HL-60 (cell line): ENCODE data around the gene SRGAP2B.
"Not testable (repeated sequence)": the region's sequence is repeated elsewhere in the genome, so short reads cannot be mapped to it uniquely, and the experiment has no call there.

Experiments
- DNase-seq, 2 experiments: peaks; one replicate each; pipeline ENCODE4 v3.0.0-alpha.2; 2010 to 2020; ENCODE audit warnings: low read depth in 1 of 2, low spot score in 1 of 2
- H3K27ac ChIP-seq: fragments of 250-450 bp; sonication (Bioruptor Pico); replicated peaks from 2 replicates; pipeline ENCODE4 v1.5.1; 2020; ENCODE audit warnings: mild to moderate bottlenecking, moderate library complexity
- H3K27me3 ChIP-seq: fragments of 250-450 bp; sonication (Bioruptor Pico); 2 replicates; pipeline ENCODE4 v1.5.1; 2021; ENCODE audit warnings: mild to moderate bottlenecking, moderate library complexity; ENCODE audit not compliant: insufficient read depth, poor library complexity, severe bottlenecking
- H3K4me3 ChIP-seq: replicated peaks from 2 replicates; pipeline ENCODE4 v1.5.1; 2011; ENCODE audit warnings: mild to moderate bottlenecking, control low read depth, low read length; ENCODE audit not compliant: insufficient read depth

Gene SRGAP2B

GRCh38 chr1:144910729-144911128 is 184.4 kb downstream of the SRGAP2B start:
- not testable (repeated sequence) for H3K27me3 ChIP-seq, H3K4me3 ChIP-seq

GRCh38 chr1:144900841-144901240 is 194.3 kb downstream of the SRGAP2B start:
- H3K27ac ChIP-seq, H3K27me3 ChIP-seq, H3K4me3 ChIP-seq, DNase-seq: not testable (repeated sequence)

More at GRCh38 chr1:144910729-144911128, 184.4 kb downstream of the SRGAP2B start:
- H3K27ac ChIP-seq, DNase-seq: not testable (repeated sequence)

DNA sequence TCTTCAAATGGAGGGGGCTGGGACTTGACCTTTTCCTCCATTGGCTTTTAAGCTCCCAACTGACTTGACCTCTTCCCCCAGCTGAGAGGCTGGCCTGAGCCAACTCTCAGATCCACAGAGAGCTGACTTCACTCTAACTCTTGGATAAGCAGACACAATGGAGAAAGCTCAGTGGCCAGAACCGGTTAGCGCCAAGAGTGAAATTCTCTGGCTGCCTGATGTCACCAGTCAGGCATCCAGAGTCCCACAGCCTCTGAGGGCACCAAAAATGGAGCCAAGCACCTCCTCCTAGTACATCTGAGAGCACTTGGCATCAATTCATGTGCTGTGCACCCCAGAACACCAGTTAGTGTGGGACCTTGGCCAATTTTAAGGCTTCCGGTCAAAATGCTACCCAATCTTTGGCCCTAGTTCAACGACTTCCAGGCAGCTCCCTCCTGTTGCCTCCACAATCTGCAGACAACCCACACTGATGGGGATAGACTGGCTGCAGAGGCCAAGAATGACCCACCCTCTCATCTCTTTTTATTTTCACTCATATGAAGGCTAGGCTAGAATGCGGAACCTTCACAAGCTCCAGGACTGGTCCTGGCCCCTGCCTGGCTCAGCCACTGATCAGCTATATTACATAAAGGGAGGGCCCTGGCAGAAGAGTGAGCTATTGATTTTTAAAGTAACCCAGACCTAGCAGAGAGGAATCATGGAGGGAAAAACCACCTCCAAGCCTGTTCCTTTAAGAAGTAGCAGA is 200.5 kb downstream of the SRGAP2B start:
- not testable (repeated sequence) for DNase-seq, H3K27ac ChIP-seq, H3K4me3 ChIP-seq, H3K27me3 ChIP-seq

GRCh38 chr1:144893710-144894438 is 201.3 kb downstream of the SRGAP2B start:
- not testable (repeated sequence) for H3K4me3 ChIP-seq, H3K27me3 ChIP-seq, DNase-seq, H3K27ac ChIP-seq

- not testable (repeated sequence) for H3K27ac ChIP-seq, H3K4me3 ChIP-seq, H3K27me3 ChIP-seq, DNase-seq
Observed at GRCh38 chr1:144893062-144893461, 202.1 kb downstream of the SRGAP2B start.

GRCh38 chr1:144889450-144890115 is 205.5 kb downstream of the SRGAP2B start:
- H3K27me3 ChIP-seq, H3K4me3 ChIP-seq, DNase-seq, H3K27ac ChIP-seq: not testable (repeated sequence)

- not testable (repeated sequence) for H3K27ac ChIP-seq, H3K27me3 ChIP-seq
- DNase-seq: peak in 1 of 2 experiments; percentile 12
- H3K4me3 ChIP-seq: peak overlapping the region; percentile 52
Observed at GRCh38 chr1:144883022-144883421, 212.1 kb downstream of the SRGAP2B start.

DNA sequence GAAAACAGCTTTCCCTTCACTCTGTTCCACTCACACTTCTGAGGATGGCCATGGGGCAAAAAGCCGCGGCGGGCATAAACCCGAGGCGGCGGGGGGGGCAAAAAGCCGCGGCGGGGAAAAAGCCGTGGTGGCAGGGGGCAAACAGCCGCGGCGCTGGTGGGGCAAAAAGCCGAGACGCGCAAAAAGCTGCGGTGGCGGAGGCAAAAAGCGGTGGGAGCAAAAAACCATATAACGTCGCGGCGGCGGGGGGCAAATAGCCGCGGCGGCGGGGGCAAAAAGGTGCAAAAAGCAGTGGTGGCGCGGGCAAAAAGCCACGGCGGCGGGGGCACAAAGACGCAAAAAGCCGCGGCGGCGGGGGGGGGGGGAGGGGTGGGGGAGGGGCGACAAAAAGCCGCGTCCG is 212.8 kb downstream of the SRGAP2B start:
- not testable (repeated sequence) for H3K27me3 ChIP-seq, DNase-seq, H3K27ac ChIP-seq
- peak overlapping the region; percentile 33 for H3K4me3 ChIP-seq

DNA sequence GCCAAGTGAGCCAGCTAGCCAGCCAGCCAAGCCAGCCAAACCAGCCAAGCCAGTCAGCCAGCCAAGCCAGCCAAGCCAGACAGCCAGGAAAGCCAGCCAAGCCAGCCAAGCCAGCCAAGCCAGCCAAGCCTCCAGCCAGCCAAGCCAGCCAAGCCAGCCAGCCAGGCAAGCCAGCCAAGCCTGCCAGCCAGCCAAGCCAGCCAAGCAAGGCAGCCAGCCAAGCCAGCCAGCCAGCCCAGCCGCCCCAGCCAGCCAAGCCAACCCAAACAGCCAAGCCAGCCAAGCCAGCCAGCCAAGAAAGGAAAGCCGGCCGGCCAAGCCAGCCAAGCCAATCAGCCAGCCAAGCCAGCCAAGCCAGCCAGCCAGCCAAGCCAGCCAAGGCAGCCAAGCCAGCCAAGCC is 236.5 kb downstream of the SRGAP2B start:
- not testable (repeated sequence) for H3K4me3 ChIP-seq, DNase-seq, H3K27me3 ChIP-seq

More for the DNA sequence above, 236.5 kb downstream of the SRGAP2B start:
- H3K27ac ChIP-seq: not testable (repeated sequence)
